Caki2 (cell line): ENCODE results near the gene NRXN3. TPM values are rescaled to one million over a fixed set of nuclear protein-coding genes. Genes with fewer than 3 reads are reported as not detected.

Experiments
- DNase-seq: peaks from one replicate; pipeline ENCODE4 v3.0.0-alpha.2; 2015; ENCODE audit warnings: low read depth
- in situ Hi-C: cut with HindIII; loops from 2 replicates; pipeline ENCODE4 v1.10.0; 2016; ENCODE audit warnings: low sequenced_read_pairs, low pct_unique_long_range_greater_than_20kb, mixed read lengths
- total RNA-seq: library from RNA; depleted of rRNA; stranded (reverse); fragments of >200 nt; shearing (Covaris generic); gene quantifications from 2 replicates; pipeline ENCODE4 v1.2.3, GENCODE V29; 2014; ENCODE audit warnings: low replicate concordance

NRXN3 gene
- total RNA-seq, 1 experiment from 2014 or later: not detected

GRCh38 chr14:79193689-79194477, 1023.7 kb downstream of the NRXN3 start:
- DNase-seq: no peak
- in situ Hi-C loops: no loop called here

GRCh38 chr14:79196216-79196615, 1026.0 kb downstream of the NRXN3 start:
- DNase-seq: no peak
- in situ Hi-C loops: no loop called here

- in situ Hi-C loops: no loop called here
- no peak for DNase-seq
Measured at GRCh38 chr14:79197516-79197915, 1027.3 kb downstream of the NRXN3 start.

- no peak for DNase-seq
- in situ Hi-C loops: no loop called here
Measured at GRCh38 chr14:79199217-79199616, 1029.0 kb downstream of the NRXN3 start.

- no peak for DNase-seq
- in situ Hi-C loops: no loop called here
Measured at GRCh38 chr14:79201564-79202207, 1031.5 kb downstream of the NRXN3 start.

- no peak for DNase-seq
- in situ Hi-C loops: no loop called here
Measured at GRCh38 chr14:79204591-79204990, 1034.4 kb downstream of the NRXN3 start.

GRCh38 chr14:79209418-79209817, 1039.2 kb downstream of the NRXN3 start:
- DNase-seq: no peak
- in situ Hi-C loops: no loop called here

DNA sequence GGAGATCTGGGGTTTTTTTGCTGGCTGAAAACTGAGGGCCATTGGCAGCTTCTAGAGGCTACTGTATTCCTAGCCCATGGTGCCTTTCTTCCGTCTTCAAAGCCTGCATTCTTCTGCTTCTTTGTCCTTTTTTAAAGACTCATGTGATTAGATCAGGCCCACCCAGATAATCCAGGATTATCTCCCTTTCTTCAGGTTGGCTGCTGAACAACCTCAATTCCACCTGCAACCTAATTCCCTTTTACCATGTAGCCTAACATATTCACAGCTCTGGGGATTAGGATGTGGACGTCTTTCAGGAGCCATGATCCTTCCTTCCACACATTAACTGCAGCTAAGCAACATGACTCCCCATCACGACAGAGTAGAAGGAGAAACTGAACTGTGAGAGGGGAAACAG, 1055.6 kb downstream of the NRXN3 start:
- no peak for DNase-seq
- in situ Hi-C loops: no loop called here

GRCh38 chr14:79229383-79229909, 1059.3 kb downstream of the NRXN3 start:
- in situ Hi-C loops: no loop called here
- no peak for DNase-seq

DNA sequence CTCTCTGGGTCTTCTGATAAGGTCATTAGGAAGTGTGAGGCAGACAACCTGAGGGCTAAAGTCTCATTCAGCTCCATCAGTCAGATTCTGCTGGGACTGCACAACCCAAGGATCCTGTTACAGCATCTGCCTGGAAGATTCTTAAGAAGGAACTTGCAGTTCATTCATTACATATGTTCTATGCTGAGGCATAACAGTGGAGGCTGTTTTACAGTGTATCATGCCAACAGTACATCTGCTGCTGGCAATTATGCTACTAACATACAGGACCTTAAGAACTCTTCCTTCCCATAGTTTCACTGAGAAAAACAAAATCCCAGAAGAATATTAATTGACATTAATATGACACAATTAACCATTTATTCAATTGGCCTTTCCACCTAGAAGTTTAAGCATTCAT, 1072.5 kb downstream of the NRXN3 start:
- DNase-seq: no peak
- in situ Hi-C loops: no loop called here

GRCh38 chr14:79246173-79246572, 1076.0 kb downstream of the NRXN3 start:
- no peak for DNase-seq
- in situ Hi-C loops: no loop called here

DNA sequence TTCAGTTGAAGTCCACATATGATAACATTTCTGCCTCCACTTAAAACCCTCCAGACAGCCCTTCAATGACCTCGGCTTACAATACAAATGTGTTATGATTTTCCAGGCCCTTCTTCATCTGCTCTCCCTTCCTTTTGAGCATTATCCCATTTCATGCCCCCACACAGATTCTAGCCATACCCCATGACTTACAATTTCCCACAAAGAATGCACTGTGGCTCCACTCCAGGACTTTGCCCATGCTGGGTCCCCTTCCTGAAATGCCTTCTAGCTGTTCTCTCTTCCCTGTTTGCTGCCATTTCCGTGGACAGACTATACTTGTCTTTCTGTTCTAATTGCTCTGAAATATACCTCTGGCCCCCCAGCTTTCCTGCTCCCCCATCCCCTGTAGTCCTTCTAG, 1078.0 kb downstream of the NRXN3 start:
- in situ Hi-C loops: no loop called here
- DNase-seq: no peak

DNA sequence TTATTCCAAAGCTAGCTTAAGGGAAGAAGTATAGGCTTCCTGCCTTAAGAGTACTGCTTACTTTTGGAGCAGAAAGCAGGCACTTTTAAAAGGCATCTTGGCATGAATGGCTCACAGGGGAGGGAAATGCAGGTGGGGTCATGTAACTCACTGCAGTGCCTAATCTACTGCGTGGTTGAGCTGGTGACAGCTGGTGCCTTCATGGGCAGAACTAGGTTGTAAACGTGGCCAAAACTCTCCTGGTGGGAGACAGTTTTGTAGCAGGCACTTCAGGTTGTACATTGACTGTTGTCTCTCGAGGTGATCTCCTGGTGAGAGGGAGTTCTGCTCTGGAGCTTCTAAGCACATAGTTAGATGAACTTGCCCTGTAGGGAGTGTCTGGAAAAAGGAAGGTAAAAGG, 1078.6 kb downstream of the NRXN3 start:
- no peak for DNase-seq
- in situ Hi-C loops: no loop called here

- DNase-seq: no peak
- in situ Hi-C loops: no loop called here
Measured at GRCh38 chr14:79251278-79251677, 1081.1 kb downstream of the NRXN3 start.

DNA sequence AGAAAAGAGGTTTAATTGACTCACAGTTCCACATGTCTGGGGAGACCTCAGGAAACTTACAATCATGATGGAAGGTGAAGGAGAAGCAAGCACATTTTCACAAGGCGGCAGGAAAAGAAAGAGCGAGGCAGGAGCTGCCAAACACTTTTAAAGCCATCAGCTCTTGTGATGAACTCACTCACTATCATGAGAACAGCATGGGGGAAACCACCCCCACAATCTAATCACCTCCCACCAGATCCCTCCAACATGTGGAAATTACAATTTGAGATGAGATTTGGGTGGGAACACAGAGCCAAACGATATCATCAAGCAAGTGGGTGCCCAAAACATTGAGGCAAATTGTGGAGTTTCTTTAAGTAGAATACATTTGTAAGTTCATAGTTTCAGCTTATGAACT, 1083.4 kb downstream of the NRXN3 start:
- DNase-seq: no peak
- in situ Hi-C loops: no loop called here

DNA sequence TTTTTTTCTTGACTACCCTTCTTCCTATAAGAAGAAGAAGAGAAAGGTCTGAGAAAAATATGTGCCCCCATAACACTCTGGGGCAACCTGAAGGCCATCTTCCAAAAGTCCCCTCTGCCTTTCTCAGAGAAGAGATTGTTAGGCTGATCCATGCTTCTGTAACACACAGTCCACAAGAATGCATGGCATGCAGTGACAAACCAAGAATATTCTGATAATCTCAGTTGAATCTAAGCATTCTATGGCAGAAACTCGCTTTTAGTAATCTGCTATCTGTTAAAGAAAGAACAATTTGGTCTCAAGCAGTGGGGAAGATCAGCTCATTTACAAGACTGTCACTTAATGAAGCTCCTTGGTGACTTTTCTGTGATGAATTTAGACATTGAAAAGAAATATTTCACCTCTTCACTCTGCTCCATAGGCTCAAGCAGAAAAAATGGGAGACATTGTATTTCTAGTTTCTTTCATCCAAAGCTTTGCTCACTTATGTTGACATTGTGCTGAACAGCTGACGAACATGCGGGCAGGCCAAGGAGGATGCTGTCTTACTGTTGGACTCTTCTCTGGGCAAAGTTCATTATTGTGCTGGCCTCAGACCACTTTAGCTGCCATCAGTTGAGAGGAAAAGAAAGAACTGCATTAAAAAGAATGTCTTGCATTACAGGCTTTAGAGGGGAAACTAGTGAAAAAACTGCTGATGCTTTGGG, 1084.0 kb downstream of the NRXN3 start:
- no peak for DNase-seq
- in situ Hi-C loops: no loop called here

- no peak for DNase-seq
- in situ Hi-C loops: no loop called here
Measured at GRCh38 chr14:79256380-79256779, 1086.2 kb downstream of the NRXN3 start.

DNA sequence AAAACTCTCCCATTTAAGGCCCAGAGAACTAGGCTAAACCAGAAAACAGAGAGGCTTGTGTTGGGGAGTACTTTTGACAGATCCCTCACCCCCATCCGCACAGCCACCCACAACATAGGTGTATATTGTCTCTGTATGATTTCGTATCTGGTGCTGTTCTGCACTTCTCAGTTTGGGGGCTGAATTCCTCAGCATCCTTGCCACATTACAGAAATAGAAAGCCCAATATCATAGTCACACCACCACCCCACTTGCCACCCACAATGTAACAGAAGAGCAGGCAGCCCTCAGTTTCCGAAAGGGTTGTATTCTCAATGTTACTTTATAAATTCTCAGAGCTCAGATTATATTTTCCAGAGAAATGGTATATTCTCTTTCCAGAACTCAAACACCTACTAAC, 1090.2 kb downstream of the NRXN3 start:
- in situ Hi-C loops: no loop called here
- DNase-seq: no peak

- DNase-seq: no peak
- in situ Hi-C loops: no loop called here
Measured at GRCh38 chr14:79265366-79265946, 1095.3 kb downstream of the NRXN3 start.
